HG03378 (cell line): Measurements from ENCODE around the gene CBR4.
"Not testable (repeated sequence)": the region's sequence is repeated elsewhere in the genome, so short reads cannot be mapped to it uniquely, and the experiment has no call there.

Experiments used
- ATAC-seq: cut with Tn5 transposase; IDR thresholded peaks from one replicate; pipeline ENCODE4 v1.9.1; 2021; ENCODE audit warnings: mild to moderate bottlenecking, moderate library complexity; ENCODE audit not compliant: unreplicated experiment

The CBR4 gene

GRCh38 chr4:168995537-168996295 lies 14.3 kb downstream of the CBR4 start:
- ATAC-seq: no peak

- ATAC-seq: no peak
Observed at GRCh38 chr4:168994958-168995357, 15.1 kb downstream of the CBR4 start.

- no peak for ATAC-seq
Observed at GRCh38 chr4:168993714-168994510, 16.1 kb downstream of the CBR4 start.

- not testable (repeated sequence) for ATAC-seq
Observed at GRCh38 chr4:168992952-168993482, 17.0 kb downstream of the CBR4 start.

DNA sequence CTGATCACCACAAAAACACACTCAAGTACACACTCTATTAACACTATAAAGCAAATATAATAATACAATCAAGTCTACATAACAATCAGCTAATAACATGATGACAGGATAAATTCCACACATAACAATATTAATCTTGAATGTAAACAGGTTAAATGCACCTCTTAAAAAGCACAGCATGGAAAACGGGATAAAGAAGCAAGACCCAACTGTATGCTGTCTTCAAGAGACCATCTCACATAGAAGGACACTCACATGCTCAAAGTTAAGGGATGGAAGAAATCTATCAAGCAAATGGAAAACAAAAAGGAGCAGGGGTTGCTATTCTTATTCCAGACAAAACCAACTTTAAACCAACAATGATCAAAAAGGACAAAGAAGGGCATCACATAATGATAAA lies 28.1 kb downstream of the CBR4 start:
- no peak for ATAC-seq

DNA sequence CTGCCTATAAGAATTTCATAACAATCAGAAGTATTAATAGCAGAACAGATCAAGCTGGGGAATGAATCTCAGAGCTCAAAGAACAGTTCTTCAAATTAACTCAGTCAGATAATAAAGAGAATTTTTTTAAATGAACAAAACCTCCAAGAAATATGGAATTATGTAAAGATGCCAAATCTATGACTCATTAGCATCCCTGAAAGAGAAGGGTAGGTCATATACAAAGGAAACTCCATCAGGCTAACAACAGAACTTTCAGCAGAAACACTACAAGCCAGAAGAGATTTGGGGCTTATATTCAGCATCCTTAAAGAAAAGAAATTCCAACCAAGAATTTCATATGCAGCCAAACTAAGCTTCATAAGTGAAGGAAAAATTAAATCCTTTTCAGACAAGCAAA lies 28.6 kb downstream of the CBR4 start:
- no peak for ATAC-seq

DNA sequence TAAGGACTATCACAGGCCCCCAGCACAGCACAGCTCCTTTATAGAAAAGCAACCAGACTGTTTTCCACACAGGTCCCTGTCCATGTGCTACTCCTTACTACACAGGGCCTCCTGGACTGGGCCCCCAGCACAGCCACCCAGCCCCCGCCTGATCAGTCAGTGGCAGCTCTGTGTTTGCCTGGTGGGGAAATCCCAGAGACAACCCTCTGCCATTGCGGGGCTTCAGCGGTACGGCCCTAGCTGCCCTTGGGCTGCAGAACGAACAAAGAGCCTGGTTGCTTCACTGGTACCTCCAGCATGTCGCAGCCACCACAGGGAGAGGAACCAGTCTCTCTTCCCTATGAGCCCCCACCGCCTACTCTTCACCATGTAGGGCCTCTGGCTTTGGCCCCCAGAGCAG lies 30.7 kb downstream of the CBR4 start:
- ATAC-seq: no peak

DNA sequence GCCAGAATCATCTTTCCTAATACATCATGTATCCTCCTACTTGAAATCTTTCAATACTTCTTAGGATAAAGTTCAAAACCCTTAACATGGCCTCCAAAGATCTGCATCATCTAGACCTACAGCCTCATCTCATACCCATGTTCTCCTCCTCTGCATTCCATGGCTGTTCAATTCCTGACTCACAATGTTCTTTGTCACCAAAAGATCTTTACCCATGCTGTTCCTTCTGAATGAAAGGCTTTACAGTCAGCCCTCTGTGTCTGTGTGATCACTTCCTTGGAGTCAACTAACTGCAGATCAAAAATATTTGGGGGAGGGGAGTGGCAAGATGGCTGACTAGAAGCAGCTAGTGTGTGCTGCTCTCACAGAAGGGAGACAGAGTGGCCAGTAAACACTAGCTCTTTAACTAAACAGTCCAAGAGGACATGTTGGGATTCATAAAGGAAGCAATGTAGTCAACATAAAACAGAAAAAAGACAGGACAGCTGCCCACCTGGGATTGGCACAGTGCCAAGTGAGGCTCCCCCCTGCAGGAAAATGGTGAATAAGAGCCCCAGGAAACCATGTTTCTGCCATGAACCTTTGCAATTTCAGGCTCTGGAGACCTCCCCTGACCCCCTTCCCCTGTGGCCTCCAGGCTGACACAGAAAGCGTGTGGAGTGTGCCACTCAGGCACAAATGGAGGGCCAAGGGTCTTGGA lies 31.9 kb downstream of the CBR4 start:
- no peak for ATAC-seq

- no peak for ATAC-seq
Observed at GRCh38 chr4:168972596-168972995, 37.5 kb downstream of the CBR4 start.

GRCh38 chr4:168960716-168961115 lies 49.3 kb downstream of the CBR4 start:
- no peak for ATAC-seq

DNA sequence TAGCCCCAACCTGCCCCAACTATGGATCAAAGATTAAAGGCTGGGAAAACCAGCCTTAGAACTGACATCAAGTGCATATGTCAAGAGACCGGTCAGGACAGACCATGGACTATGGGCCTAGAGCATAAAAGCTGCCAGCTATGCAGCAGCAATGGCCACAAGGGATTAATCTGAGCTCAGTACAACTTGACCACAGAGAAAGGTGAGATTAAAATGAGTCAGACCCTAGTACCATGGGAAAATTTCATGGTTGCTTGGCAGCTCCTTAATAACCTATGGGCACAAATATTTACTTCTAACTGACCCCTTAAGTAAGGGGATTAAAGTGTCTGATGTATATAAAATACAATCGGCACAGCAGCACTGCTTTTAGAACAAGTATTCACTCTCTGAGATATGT lies 54.4 kb downstream of the CBR4 start:
- ATAC-seq: no peak

- not testable (repeated sequence) for ATAC-seq
Observed at GRCh38 chr4:168952821-168953246, 57.2 kb downstream of the CBR4 start.

DNA sequence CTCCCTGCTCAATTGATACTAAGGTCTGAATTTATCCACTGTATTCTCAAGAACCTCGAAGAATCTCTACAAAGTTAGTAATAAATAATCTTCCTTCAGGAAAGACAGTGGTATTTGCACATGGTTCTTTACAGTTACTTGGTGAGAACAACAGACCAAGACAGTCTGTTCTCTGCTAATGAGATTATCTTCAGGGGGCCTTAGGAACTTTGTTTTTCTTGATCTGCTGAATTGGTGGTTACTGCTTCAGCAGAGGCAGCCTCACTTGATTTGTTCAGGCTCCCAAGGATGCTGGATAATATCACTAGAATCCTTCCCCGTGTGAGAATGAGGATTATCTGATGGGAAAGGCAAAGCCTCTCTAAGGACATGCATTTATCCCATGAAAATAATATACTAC lies 64.8 kb downstream of the CBR4 start:
- no peak for ATAC-seq

DNA sequence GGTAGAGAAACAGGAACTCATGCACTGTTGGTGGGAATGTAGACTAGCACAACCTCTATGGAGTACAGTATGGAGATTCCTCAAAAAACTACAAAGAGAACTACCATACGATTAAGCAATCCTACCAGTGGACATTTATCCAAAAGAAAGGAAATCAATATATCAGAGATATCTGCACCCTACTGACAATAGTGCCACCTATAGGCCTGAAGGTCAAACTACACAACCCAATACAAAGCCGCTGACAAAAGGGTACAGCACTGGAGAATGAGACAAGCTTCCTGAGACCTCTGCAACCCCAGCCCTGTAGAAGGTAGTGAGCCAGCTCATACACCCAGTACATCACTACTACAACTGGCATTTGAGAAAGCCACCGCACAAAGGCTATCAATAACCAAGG lies 67.1 kb downstream of the CBR4 start:
- ATAC-seq: no peak
